GM19035 (cell line): ENCODE data around the gene ZNF524.
"Not testable (repeated sequence)": the region's sequence is repeated elsewhere in the genome, so short reads cannot be mapped to it uniquely, and the experiment has no call there.

ENCODE experiments used
- ATAC-seq: cut with Tn5 transposase; IDR thresholded peaks from one replicate; pipeline ENCODE4 v1.9.1; 2021; ENCODE audit not compliant: unreplicated experiment

Gene ZNF524, protein sequence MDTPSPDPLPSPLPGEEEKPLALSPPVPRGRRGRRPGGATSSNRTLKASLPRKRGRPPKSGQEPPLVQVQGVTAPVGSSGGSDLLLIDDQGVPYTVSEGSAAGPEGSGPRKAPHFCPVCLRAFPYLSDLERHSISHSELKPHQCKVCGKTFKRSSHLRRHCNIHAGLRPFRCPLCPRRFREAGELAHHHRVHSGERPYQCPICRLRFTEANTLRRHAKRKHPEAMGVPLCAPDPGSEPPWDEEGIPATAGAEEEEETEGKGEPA

DNA sequence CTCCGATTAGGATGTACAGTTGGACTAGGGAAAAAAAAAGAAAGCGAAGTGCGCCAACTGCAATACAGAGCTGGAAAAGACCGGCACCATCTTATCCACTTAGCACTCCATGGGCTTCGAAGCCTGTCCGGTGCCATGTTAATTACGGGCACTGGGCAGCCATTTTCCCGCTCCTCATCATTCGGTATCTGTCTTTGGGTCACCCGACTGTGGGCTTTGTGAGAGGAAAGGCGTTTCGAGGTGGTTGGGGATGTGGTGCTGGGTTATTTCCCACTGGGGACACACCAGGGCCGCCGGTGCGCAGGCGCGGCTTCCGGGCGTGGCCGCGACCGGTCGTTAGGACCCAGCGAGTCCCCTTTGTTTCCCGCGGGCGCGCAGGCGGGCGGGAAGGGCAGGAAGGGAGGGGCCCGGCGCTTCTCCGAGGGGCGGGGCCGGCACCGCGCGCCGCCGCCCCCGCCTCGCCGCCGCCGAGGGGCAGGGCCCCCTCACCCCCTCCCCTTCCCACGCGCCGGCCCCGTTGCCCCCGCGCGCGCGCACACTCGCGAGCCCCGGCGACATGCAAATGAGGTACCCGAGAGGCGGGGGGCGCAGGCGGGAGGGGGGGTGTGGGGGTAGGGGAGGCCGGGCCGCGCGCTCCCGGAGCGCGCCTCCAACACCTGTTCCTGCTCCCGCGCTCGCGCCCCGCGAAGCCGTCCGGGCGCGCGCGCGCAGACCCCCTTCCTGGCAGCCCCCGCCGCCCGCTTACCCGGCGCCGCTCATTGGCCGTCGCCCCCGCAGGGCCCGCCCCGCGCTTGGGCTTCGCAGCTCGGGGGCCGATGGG is at the start of gene ZNF524:
TSS of gene ZNF524 (plus strand) at position 447 of the 820 bp plus-strand sequence. CDS start 1,825 bp downstream, outside the sequence.
- ATAC-seq: peak; percentile 42

DNA sequence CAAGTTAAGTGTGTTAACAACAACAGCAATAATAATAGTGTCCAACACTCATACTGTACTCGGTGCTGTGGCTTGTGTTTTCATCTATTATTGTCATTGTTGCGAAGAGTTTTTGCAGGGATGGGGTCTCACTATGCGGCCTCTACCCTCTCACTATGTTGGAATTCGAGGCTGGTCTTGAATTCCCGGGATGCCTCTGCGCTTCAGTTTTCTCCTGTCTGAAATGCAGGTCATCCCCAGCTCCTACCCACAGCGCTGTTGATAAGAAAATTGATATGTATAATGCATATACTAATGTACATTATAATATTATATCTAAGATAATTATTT is 49.8 kb upstream of the ZNF524 start:
- no peak for ATAC-seq

- no peak for ATAC-seq
These were observed 47.9 kb upstream of the ZNF524 start for GRCh38 chr19:55552206-55552605.

- ATAC-seq: no peak
These were observed 47.5 kb upstream of the ZNF524 start for GRCh38 chr19:55552620-55553019.

DNA sequence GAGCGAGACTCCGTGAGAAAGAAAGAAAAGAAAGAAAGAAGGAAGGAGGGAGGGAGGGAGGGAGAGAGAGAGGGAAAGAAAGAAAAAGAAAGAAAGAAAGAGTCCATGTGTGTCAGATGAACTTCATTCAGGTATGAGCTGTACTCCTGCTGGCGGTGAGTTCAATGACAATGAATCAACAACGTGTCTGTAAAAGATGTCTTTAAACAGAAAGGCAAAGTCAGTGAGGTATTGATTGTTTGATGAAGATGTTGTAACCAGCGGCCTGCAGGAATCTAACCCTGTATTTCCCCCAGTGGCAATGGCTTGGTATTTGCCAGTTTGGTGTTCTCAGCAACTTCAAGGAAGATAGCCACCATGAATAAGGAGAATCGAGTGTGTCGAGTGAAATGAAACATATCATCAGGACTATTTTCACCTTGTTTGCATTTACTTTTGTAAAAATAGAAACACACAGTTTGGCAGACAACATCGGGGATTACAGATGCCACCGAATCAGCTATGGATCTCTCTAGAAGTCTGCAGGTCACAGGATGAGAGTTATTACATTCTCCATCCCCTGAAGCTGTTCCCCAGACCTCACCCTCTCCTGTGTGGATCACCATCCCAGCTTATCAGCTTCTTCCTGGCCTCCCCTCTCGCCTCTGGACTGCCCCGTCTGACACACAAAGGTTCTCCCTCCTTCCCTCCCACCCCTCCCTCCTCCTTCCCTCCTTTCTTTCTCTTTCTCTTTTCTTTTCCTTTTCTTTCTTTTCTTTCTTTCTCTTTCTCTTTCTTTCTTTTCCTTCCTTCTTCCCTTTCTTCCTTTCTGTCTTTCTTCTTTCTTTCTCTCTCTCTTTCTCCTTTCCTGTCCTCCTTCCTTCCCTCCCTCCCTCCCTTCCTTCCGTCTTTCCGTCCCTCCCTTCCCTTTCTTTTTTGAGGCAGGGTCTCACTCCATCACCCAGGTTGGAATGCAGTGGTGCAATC is 46.6 kb upstream of the ZNF524 start:
- ATAC-seq: no peak

- no peak for ATAC-seq
These were observed 45.8 kb upstream of the ZNF524 start for GRCh38 chr19:55554302-55554701.

DNA sequence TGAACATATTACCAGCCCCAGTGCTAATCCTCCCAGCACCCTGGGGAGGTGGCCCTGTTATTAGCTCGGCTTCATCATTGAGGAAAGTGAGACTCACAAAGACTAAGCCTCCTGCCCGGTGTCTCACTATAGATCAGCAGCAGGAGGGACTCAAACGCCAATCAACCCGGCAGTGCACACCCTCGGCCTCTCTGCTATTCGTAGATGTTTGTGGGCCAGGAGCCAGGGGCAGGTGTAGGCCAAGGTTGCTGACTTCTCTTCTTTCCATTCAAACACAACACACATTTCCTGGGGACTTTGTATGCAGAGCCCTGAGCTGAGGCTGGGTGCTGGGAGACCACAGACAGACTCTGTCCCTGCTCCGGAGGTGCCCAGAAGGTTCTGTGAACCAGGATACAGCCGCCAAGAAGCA is 45.3 kb upstream of the ZNF524 start:
- no peak for ATAC-seq

- no peak for ATAC-seq
These were observed 40.4 kb upstream of the ZNF524 start for GRCh38 chr19:55559684-55560083.

- ATAC-seq: no peak
These were observed 36.8 kb upstream of the ZNF524 start for GRCh38 chr19:55563261-55563690.

DNA sequence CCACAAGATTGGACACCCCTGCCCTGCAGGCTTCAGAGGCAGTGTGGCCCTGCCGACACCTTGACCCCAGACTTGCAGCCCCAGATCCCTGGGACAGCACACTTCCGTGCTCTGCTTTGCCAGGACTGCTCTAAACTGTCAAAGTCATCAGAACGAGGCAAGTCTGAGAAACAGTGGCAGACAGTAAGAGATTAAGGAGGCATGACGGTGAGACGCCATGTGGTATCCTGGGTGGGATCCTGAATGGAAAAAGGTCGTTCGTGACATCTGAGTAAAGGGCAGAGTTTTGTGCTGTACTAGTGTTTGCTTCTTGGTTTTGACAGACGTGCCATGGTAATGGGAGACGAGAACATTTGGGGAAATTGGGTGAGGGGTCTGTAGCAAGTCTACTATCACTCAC is 33.3 kb upstream of the ZNF524 start:
- ATAC-seq: no peak

- ATAC-seq: no peak
These were observed 32.3 kb upstream of the ZNF524 start for GRCh38 chr19:55567708-55568328.

GRCh38 chr19:55569477-55569876 is 30.6 kb upstream of the ZNF524 start:
- ATAC-seq: not testable (repeated sequence)

GRCh38 chr19:55573929-55574328 is 26.2 kb upstream of the ZNF524 start:
- not testable (repeated sequence) for ATAC-seq

DNA sequence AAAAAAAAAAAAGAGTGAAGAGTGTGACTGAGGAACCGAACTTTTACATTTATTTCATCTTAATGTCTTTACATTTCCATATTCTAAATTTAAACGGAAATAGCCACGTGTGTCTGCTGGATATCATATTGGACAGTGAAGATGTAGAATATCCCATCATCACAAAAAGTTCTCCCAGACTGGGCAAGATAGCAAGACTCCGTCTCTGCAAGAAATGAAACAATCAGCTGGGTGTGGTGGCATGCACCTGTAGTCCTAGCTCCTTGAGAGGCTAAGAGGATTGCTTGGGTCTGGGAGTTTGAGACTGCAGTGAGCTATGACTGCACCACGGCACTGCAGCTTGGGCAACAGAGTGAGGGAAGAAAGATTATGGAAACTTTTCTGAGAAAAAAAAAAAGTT is 23.3 kb upstream of the ZNF524 start:
- ATAC-seq: no peak

DNA sequence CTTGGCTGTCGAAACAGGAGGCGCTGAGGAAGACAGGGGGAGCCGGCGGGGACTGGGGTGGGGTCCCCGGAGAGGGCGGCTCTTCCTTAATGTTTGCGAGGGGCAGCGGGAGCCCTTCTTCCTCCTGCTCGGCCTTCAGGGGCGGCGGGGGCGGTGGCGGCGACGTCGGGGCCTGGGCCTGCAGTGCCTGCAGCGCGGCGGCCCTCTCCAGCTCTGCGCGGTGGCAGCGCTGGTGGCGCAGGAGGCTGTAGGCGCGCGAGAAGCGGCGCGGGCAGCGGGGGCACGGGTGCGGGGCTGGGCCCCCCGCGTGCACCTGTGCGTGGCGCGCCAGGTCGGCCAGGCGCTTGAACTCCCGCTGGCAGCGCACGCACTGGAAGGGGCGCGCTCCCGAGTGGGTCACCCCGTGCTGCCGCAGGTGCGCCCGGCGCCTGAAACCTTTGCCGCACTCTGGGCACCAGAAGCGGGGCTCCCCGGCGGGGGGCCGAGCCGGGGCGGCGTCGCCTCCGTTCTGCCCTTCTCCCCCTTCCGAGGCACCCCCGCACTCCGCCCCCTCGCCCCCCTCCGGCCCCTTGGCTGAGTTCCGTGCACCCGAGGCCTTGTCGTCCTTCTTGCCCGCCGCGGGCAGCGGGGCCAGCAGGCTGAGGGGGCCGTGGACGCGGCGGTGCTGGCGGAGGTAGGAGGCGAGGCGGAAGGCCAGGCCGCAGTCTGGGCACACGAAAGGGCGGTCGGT is 21.9 kb upstream of the ZNF524 start:
- no peak for ATAC-seq

GRCh38 chr19:55578761-55579747 is 21.0 kb upstream of the ZNF524 start:
- no peak for ATAC-seq

GRCh38 chr19:55579766-55580621 is 20.1 kb upstream of the ZNF524 start:
- no peak for ATAC-seq

- no peak for ATAC-seq
These were observed 19.4 kb upstream of the ZNF524 start, which contains the start of gene ZNF579 for GRCh38 chr19:55580628-55581144. TSS of gene ZNF579 (minus strand) at chr19:55580848. CDS start at chr19:55579639, 1,209 bp downstream.
